ENCODE measurements around the gene GABRE.

The GABRE gene

DNA sequence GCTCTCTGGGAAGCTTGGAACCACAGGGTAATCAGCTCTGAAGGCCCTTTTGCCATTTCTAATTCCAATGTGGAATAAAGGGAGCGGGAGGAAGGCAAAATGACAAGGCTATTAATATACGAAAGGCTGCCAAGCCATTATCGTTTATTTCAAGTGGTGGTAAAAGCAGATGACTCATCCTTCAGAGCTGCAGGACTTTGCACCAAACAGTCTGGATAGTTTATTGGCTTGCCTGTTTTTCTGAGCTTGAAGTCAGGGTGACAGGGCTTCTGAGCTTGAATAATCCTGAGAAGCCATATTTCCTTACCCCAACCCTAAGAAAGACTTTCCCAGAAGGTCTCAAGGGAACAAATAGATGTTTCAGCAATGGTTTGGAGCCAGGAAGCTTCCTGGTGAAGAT, 7.7 kb upstream of the GABRE start:
- ChIA-PET CTCF (no interaction called here), POLR2A (interaction anchor here (1.2 kb wide), 1 partner anchor 9 kb away, joined by 7 read pairs; the partner anchor contains the start of gene GABRE)
- Histone ChIP-seq H3K4me3 (ENCODE audit: low read depth, low read length) (no peak overlapping the region), H3K4me1 (ENCODE audit: control insufficient read depth, insufficient read depth, low read length) (no peaks in the 10 kb centered on the region), H3K9me3 (ENCODE audit: control insufficient read depth, insufficient read depth, low read depth, low read length) (no peaks in the 10 kb centered on the region), H3K36me3 (ENCODE audit: control insufficient read depth in 2 of 2, insufficient read depth in 1 of 2, low read length in 2 of 2) (no peaks in the 10 kb centered on the region), H3K27ac (ENCODE audit: extremely low read depth, low read depth, low read length) (no peak overlapping the region)
- TF ChIP-seq ZNF24 (tag by site-specific recombination; IDR thresholded peaks at IDR 0.05): no peak
- TF ChIP-seq TRIM28 (IDR thresholded peaks at IDR 0.05; ENCODE audit: borderline replicate concordance, low read length): peak; percentile 57; the same call in 1 of the 2 replicates
- no peak for TF ChIP-seq ZNF184 (tag by site-specific recombination; IDR thresholded peaks at IDR 0.05)

DNA sequence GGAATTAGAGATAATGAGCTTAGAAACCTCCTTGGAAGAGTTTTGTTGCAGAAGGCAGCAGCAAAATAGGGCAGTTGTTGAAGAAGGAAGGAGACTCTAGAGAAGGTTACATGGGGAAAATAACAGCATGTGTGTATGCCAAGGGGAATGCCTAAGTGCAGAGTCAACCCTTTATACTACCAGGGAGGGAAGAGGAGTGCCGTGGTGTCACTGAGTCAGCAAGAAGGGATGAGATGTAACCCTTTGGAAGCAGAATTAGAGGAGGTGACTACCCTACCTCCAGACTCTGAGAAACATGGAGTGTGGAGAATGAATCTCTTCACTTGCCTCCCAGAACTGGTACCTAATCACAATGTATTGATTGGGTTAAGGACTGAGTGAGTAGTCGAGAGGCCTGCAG, 6.7 kb upstream of the GABRE start:
- H3K27ac ChIP-seq (ENCODE audit: extremely low read depth, low read depth, low read length): no peak overlapping the region
- ChIA-PET CTCF (no interaction called here), POLR2A (no interaction called here)
- no peaks in the 10 kb centered on the region for H3K4me1 ChIP-seq (ENCODE audit: control insufficient read depth, insufficient read depth, low read length)
- TF ChIP-seq, protein P1, sequence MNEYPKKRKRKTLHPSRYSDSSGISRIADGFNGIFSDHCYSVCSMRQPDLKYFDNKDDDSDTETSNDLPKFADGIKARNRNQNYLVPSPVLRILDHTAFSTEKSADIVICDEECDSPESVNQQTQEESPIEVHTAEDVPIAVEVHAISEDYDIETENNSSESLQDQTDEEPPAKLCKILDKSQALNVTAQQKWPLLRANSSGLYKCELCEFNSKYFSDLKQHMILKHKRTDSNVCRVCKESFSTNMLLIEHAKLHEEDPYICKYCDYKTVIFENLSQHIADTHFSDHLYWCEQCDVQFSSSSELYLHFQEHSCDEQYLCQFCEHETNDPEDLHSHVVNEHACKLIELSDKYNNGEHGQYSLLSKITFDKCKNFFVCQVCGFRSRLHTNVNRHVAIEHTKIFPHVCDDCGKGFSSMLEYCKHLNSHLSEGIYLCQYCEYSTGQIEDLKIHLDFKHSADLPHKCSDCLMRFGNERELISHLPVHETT (tag by site-specific recombination; IDR thresholded peaks at IDR 0.05): no peak
- TF ChIP-seq, protein P2, sequence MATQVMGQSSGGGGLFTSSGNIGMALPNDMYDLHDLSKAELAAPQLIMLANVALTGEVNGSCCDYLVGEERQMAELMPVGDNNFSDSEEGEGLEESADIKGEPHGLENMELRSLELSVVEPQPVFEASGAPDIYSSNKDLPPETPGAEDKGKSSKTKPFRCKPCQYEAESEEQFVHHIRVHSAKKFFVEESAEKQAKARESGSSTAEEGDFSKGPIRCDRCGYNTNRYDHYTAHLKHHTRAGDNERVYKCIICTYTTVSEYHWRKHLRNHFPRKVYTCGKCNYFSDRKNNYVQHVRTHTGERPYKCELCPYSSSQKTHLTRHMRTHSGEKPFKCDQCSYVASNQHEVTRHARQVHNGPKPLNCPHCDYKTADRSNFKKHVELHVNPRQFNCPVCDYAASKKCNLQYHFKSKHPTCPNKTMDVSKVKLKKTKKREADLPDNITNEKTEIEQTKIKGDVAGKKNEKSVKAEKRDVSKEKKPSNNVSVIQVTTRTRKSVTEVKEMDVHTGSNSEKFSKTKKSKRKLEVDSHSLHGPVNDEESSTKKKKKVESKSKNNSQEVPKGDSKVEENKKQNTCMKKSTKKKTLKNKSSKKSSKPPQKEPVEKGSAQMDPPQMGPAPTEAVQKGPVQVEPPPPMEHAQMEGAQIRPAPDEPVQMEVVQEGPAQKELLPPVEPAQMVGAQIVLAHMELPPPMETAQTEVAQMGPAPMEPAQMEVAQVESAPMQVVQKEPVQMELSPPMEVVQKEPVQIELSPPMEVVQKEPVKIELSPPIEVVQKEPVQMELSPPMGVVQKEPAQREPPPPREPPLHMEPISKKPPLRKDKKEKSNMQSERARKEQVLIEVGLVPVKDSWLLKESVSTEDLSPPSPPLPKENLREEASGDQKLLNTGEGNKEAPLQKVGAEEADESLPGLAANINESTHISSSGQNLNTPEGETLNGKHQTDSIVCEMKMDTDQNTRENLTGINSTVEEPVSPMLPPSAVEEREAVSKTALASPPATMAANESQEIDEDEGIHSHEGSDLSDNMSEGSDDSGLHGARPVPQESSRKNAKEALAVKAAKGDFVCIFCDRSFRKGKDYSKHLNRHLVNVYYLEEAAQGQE (tag by site-specific recombination; IDR thresholded peaks at IDR 0.05): no peak
- no peak for TF ChIP-seq ZNF624 (tag by site-specific recombination; IDR thresholded peaks at IDR 0.05)
- no peak for TF ChIP-seq ZFP41 (tag by site-specific recombination; IDR thresholded peaks at IDR 0.05; ENCODE audit: borderline replicate concordance)
- TF ChIP-seq ZNF221 (tag by site-specific recombination; IDR thresholded peaks at IDR 0.05; ENCODE audit: borderline replicate concordance): no peak
- H3K4me3 ChIP-seq (ENCODE audit: low read depth, low read length): no peak overlapping the region
- no peaks in the 10 kb centered on the region for H3K9me3 ChIP-seq (ENCODE audit: control insufficient read depth, insufficient read depth, low read depth, low read length)
- H3K36me3 ChIP-seq (ENCODE audit: control insufficient read depth in 2 of 2, insufficient read depth in 1 of 2, low read length in 2 of 2): no peaks in the 10 kb centered on the region

DNA sequence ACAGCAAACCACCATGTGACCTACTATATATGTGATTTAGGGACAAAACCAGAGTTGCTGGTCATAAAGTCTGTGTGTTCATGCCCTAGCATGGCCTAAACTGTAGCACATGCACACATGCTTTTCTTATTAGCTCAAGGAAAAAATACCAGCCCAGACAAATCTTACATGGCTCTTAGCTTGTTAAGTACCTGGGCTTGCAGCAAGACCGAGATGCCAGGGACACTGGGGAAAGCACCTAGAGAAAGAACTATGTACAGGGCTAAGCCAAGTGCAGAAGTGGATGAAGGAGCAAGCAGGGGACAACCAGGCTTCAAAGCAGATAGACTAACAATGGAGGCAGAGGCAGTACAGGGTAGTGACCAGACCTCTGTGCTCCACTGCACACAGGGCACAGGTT, 3.4 kb upstream of the GABRE start:
- ChIA-PET POLR2A (no interaction called here), CTCF (interaction anchor here (0.6 kb wide), 1 partner anchor 619 kb away, joined by 3 read pairs; no protein-coding TSS in a partner anchor)
- H3K36me3 ChIP-seq (ENCODE audit: control insufficient read depth in 2 of 2, insufficient read depth in 1 of 2, low read length in 2 of 2): no peaks in the 10 kb centered on the region
- H3K9me3 ChIP-seq (ENCODE audit: control insufficient read depth, insufficient read depth, low read depth, low read length): no peaks in the 10 kb centered on the region
- no peak overlapping the region for H3K27ac ChIP-seq (ENCODE audit: extremely low read depth, low read depth, low read length)
- TF ChIP-seq ZNF133 (tag by site-specific recombination; IDR thresholded peaks at IDR 0.05) (no peak), ZNF549 (tag by site-specific recombination; IDR thresholded peaks at IDR 0.05) (no peak)
- no peak overlapping the region for H3K4me3 ChIP-seq (ENCODE audit: low read depth, low read length)
- H3K4me1 ChIP-seq (ENCODE audit: control insufficient read depth, insufficient read depth, low read length): no peaks in the 10 kb centered on the region

DNA sequence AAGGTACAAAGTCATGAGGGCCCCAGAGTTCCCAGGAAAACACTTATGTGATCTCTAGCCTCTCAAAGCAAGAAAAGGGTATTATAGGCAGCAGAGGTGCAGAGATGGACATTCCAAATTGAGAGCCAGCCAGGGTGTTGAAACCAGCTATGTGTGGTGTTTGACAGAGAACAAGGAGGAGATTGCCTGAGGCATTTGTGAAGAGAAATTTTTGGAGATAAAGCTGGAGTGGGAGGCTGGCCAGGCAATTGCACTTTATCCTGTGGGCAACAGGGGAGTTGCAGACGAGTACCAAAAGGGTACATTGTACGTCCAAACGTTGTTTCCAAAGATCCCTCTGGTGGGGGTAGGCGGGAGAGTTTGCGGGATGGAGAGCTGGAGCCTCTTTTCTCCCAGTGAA, 2.5 kb upstream of the GABRE start:
- H3K4me1 ChIP-seq (ENCODE audit: control insufficient read depth, insufficient read depth, low read length): no peaks in the 10 kb centered on the region
- H3K27ac ChIP-seq (ENCODE audit: extremely low read depth, low read depth, low read length): no peak overlapping the region
- H3K9me3 ChIP-seq (ENCODE audit: control insufficient read depth, insufficient read depth, low read depth, low read length): no peaks in the 10 kb centered on the region
- H3K36me3 ChIP-seq (ENCODE audit: control insufficient read depth in 2 of 2, insufficient read depth in 1 of 2, low read length in 2 of 2): no peaks in the 10 kb centered on the region
- ChIA-PET CTCF (interaction anchor here (0.7 kb wide), 1 partner anchor 72 kb away, joined by 3 read pairs; no protein-coding TSS in a partner anchor), POLR2A (no interaction called here)
- H3K4me3 ChIP-seq (ENCODE audit: low read depth, low read length): no peak overlapping the region
- TF ChIP-seq, protein P3, sequence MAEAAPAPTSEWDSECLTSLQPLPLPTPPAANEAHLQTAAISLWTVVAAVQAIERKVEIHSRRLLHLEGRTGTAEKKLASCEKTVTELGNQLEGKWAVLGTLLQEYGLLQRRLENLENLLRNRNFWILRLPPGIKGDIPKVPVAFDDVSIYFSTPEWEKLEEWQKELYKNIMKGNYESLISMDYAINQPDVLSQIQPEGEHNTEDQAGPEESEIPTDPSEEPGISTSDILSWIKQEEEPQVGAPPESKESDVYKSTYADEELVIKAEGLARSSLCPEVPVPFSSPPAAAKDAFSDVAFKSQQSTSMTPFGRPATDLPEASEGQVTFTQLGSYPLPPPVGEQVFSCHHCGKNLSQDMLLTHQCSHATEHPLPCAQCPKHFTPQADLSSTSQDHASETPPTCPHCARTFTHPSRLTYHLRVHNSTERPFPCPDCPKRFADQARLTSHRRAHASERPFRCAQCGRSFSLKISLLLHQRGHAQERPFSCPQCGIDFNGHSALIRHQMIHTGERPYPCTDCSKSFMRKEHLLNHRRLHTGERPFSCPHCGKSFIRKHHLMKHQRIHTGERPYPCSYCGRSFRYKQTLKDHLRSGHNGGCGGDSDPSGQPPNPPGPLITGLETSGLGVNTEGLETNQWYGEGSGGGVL (tag by site-specific recombination; IDR thresholded peaks at IDR 0.05): no peak
- TF ChIP-seq SP2 (tag by site-specific recombination; IDR thresholded peaks at IDR 0.05) (no peak), GLIS1 (tag by site-specific recombination; IDR thresholded peaks at IDR 0.05) (no peak), ZFHX2 (tag by site-specific recombination; conservative IDR thresholded peaks at IDR 0.05) (no peak), ZNF600 (tag by site-specific recombination; IDR thresholded peaks at IDR 0.05) (no peak)
- TF ChIP-seq, protein P4, sequence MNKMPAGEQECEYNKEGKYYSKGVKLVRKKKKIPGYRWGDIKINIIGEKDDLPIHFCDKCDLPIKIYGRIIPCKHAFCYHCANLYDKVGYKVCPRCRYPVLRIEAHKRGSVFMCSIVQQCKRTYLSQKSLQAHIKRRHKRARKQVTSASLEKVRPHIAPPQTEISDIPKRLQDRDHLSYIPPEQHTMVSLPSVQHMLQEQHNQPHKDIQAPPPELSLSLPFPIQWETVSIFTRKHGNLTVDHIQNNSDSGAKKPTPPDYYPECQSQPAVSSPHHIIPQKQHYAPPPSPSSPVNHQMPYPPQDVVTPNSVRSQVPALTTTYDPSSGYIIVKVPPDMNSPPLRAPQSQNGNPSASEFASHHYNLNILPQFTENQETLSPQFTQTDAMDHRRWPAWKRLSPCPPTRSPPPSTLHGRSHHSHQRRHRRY (tag by site-specific recombination; IDR thresholded peaks at IDR 0.05): no peak
- TF ChIP-seq, protein P5, sequence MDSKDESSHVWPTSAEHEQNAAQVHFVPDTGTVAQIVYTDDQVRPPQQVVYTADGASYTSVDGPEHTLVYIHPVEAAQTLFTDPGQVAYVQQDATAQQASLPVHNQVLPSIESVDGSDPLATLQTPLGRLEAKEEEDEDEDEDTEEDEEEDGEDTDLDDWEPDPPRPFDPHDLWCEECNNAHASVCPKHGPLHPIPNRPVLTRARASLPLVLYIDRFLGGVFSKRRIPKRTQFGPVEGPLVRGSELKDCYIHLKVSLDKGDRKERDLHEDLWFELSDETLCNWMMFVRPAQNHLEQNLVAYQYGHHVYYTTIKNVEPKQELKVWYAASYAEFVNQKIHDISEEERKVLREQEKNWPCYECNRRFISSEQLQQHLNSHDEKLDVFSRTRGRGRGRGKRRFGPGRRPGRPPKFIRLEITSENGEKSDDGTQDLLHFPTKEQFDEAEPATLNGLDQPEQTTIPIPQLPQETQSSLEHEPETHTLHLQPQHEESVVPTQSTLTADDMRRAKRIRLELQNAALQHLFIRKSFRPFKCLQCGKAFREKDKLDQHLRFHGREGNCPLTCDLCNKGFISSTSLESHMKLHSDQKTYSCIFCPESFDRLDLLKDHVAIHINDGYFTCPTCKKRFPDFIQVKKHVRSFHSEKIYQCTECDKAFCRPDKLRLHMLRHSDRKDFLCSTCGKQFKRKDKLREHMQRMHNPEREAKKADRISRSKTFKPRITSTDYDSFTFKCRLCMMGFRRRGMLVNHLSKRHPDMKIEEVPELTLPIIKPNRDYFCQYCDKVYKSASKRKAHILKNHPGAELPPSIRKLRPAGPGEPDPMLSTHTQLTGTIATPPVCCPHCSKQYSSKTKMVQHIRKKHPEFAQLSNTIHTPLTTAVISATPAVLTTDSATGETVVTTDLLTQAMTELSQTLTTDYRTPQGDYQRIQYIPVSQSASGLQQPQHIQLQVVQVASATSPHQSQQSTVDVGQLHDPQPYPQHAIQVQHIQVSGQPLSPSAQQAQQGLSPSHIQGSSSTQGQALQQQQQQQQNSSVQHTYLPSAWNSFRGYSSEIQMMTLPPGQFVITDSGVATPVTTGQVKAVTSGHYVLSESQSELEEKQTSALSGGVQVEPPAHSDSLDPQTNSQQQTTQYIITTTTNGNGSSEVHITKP (tag by site-specific recombination; IDR thresholded peaks at IDR 0.05): no peak
